MM.1S (cell line): ENCODE results near the gene RNF150.

Experiments
- DNase-seq: peaks from one replicate; pipeline ENCODE4 v3.0.0-alpha.2; 2015
- H2AFZ ChIP-seq: fragments of 300-600 bp; sonication (generic); 2 replicates; pipeline ENCODE4 v1.6.0; 2016; ENCODE audit warnings: antibody characterized with exemption, low read length
- H3F3A ChIP-seq: fragments of 300-600 bp; sonication (generic); 2 replicates; pipeline ENCODE4 v1.6.1; 2016; ENCODE audit warnings: mild to moderate bottlenecking, antibody characterized with exemption, low read length, moderate library complexity, mixed read lengths; ENCODE audit not compliant: insufficient read depth
- H3K27ac ChIP-seq: fragments of 300-600 bp; sonication (generic); 2 replicates; pipeline ENCODE4 v1.5.1; 2016; ENCODE audit warnings: mild to moderate bottlenecking, low read length
- H3K27me3 ChIP-seq: fragments of 300-600 bp; sonication (generic); replicated peaks from 2 replicates; pipeline ENCODE4 v1.6.0; 2016; ENCODE audit warnings: low read length; ENCODE audit not compliant: insufficient read depth
- H3K36me3 ChIP-seq: fragments of 300-600 bp; sonication (generic); replicated peaks from 2 replicates; pipeline ENCODE4 v1.6.1; 2016; ENCODE audit warnings: mild to moderate bottlenecking, low read length, mixed read lengths; ENCODE audit not compliant: insufficient read depth
- H3K4me1 ChIP-seq: fragments of 300-600 bp; sonication (generic); 2 replicates; pipeline ENCODE4 v1.6.1; 2016; ENCODE audit warnings: low read length, mixed read lengths
- H3K4me2 ChIP-seq: fragments of 300-600 bp; sonication (generic); 2 replicates; pipeline ENCODE4 v1.6.0; 2016; ENCODE audit warnings: low read depth, low read length
- H3K4me3 ChIP-seq: fragments of 300-600 bp; sonication (generic); 2 replicates; pipeline ENCODE4 v1.5.1; 2016; ENCODE audit warnings: low read length, mixed read lengths
- H3K79me2 ChIP-seq: fragments of 300-600 bp; sonication (generic); 2 replicates; pipeline ENCODE4 v1.6.1; 2016; ENCODE audit warnings: mixed run types, low read length, mixed read lengths
- H3K9ac ChIP-seq: fragments of 300-600 bp; sonication (generic); 2 replicates; pipeline ENCODE4 v1.6.1; 2016; ENCODE audit warnings: low read length, mixed read lengths
- H3K9me2 ChIP-seq: fragments of 300-600 bp; sonication (generic); replicated peaks from 2 replicates; pipeline ENCODE4 v1.6.1; 2016; ENCODE audit warnings: mild to moderate bottlenecking, low read length, mixed read lengths; ENCODE audit not compliant: insufficient read depth
- H3K9me3 ChIP-seq: fragments of 300-600 bp; sonication (generic); replicated peaks from 2 replicates; pipeline ENCODE4 v1.6.1; 2016; ENCODE audit warnings: mild to moderate bottlenecking, low read length, mixed read lengths; ENCODE audit not compliant: insufficient read depth
- H4K20me1 ChIP-seq: fragments of 300-600 bp; sonication (generic); 2 replicates; pipeline ENCODE4 v1.6.1; 2016; ENCODE audit warnings: mild to moderate bottlenecking, low read length, moderate library complexity, mixed read lengths; ENCODE audit not compliant: insufficient read depth
- EZH2 ChIP-seq: fragments of 300-600 bp; sonication (generic); optimal IDR thresholded peaks from 2 replicates; pipeline ENCODE3; 2017; ENCODE audit warnings: low read depth, mild to moderate bottlenecking, antibody characterized with exemption, low read length, mixed read lengths
- EZH2phosphoT487 ChIP-seq: fragments of 300-600 bp; sonication (generic); IDR thresholded peaks from 2 replicates; pipeline ENCODE4 v1.6.1; 2018; ENCODE audit warnings: antibody characterized with exemption, low read length
- TF ChIP-seq, protein P1 (sequence below): fragments of 300-600 bp; sonication (generic); IDR thresholded peaks from 2 replicates; pipeline ENCODE4 v1.5.1; 2016; ENCODE audit warnings: antibody characterized with exemption, low read length, mixed read lengths

The RNF150 gene

DNA sequence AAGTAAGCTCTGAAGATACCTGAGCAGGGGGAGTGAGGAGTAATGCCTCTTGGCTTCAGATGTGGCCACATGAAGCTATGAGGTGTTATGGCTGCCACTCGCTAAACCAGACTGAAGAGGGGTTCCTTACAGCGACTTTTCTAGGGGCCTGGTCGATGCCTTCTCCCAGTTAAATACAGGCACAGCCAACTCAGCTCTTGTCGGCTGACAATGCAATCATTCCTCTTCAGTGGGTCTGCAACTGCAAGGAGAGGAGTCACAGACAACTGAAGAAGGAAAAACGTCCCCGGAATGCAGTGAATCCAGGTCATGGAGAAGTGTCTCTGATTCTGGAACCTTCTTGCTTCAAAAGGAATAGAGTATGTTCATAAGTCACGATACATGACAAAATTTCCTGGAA, 106.4 kb downstream of the RNF150 start:
- Histone ChIP-seq H3K36me3 (no peaks in the 10 kb centered on the region), H3K27me3 (no peaks in the 10 kb centered on the region), H3K4me3 (no peak overlapping the region), H3F3A (no peaks in the 10 kb centered on the region), H3K27ac (no peak overlapping the region), H3K4me1 (no peaks in the 10 kb centered on the region), H2AFZ (no peak overlapping the region), H4K20me1 (no peaks in the 10 kb centered on the region), H3K9me2 (no peaks in the 10 kb centered on the region), H3K4me2 (no peak overlapping the region), H3K9ac (no peak overlapping the region), H3K79me2 (no peaks in the 10 kb centered on the region), H3K9me3 (no peaks in the 10 kb centered on the region)
- TF ChIP-seq EZH2phosphoT487, result no peak
- TF ChIP-seq EZH2, result no peak
- TF ChIP-seq, protein P1, sequence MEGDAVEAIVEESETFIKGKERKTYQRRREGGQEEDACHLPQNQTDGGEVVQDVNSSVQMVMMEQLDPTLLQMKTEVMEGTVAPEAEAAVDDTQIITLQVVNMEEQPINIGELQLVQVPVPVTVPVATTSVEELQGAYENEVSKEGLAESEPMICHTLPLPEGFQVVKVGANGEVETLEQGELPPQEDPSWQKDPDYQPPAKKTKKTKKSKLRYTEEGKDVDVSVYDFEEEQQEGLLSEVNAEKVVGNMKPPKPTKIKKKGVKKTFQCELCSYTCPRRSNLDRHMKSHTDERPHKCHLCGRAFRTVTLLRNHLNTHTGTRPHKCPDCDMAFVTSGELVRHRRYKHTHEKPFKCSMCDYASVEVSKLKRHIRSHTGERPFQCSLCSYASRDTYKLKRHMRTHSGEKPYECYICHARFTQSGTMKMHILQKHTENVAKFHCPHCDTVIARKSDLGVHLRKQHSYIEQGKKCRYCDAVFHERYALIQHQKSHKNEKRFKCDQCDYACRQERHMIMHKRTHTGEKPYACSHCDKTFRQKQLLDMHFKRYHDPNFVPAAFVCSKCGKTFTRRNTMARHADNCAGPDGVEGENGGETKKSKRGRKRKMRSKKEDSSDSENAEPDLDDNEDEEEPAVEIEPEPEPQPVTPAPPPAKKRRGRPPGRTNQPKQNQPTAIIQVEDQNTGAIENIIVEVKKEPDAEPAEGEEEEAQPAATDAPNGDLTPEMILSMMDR, result no peak
- no peak for DNase-seq

DNA sequence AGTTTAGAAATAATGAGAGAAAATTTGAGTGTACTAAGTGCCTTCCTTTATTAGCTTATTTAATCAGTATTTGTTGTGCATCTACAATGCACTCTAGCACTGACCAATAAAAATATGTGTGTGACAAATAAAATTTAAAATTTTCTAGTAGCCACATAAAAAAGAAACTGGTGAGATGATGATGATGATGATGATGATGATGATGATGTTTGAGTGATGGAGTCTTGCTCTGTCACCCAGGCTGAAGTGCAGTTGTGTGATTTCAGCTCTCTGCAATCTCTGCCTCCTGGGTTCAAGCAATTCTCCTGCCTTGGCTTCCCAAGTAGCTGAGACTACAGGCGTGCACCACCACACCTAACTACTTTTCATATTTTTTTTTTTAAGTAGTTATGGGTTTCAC, 110.2 kb downstream of the RNF150 start:
- H3K9me2 ChIP-seq, result no peaks in the 10 kb centered on the region
- H4K20me1 ChIP-seq, result no peaks in the 10 kb centered on the region
- no peak overlapping the region for H3K4me3 ChIP-seq
- no peaks in the 10 kb centered on the region for H3K36me3 ChIP-seq
- no peaks in the 10 kb centered on the region for H3K4me1 ChIP-seq
- no peak overlapping the region for H3K9ac ChIP-seq
- no peak for DNase-seq
- H3K27me3 ChIP-seq, result no peaks in the 10 kb centered on the region
- H2AFZ ChIP-seq, result no peak overlapping the region
- H3K27ac ChIP-seq, result no peak overlapping the region
- no peaks in the 10 kb centered on the region for H3K9me3 ChIP-seq
- no peak overlapping the region for H3K4me2 ChIP-seq
- TF ChIP-seq EZH2 (no peak), EZH2phosphoT487 (no peak)
- TF ChIP-seq, protein P1, result no peak
- H3K79me2 ChIP-seq, result no peaks in the 10 kb centered on the region
- no peaks in the 10 kb centered on the region for H3F3A ChIP-seq

- no peak overlapping the region for H3K4me2 ChIP-seq
- H3K9ac ChIP-seq, result no peak overlapping the region
These were observed 111.1 kb downstream of the RNF150 start for GRCh38 chr4:141022111-141022695.

More at GRCh38 chr4:141022111-141022695, 111.1 kb downstream of the RNF150 start:
- Histone ChIP-seq H3K27ac (no peak overlapping the region), H3K36me3 (no peaks in the 10 kb centered on the region), H3K4me1 (no peaks in the 10 kb centered on the region), H3K9me3 (no peaks in the 10 kb centered on the region), H2AFZ (no peak overlapping the region), H3K27me3 (no peaks in the 10 kb centered on the region), H3K79me2 (no peaks in the 10 kb centered on the region), H4K20me1 (no peaks in the 10 kb centered on the region), H3K9me2 (no peaks in the 10 kb centered on the region), H3F3A (no peaks in the 10 kb centered on the region), H3K4me3 (no peak overlapping the region)
- DNase-seq, result no peak
- TF ChIP-seq EZH2 (no peak), EZH2phosphoT487 (no peak)
- TF ChIP-seq, protein P1, result no peak
